Right atrium auricular region (tissue), 2 donors: ENCODE measurements around the gene HBG2. TPM values are rescaled to one million over a fixed set of nuclear protein-coding genes. Genes with fewer than 3 reads are reported as not detected.

Experiments
- DNase-seq: peaks from one replicate; pipeline ENCODE4 v3.0.0-alpha.2; 2019; ENCODE audit warnings: low spot score
- H3K27ac ChIP-seq, 2 donors: fragments of 200-600 bp; sonication (generic); 1 replicate in 1 of 2; 2 replicates in 1 of 2; pipeline ENCODE4 v1.5.1; 2016 to 2019
- H3K27me3 ChIP-seq, 2 donors: fragments of 200-600 bp; sonication (generic); one replicate each; pipeline versions ENCODE4 v1.5.1 to v1.6.0; 2017 to 2019
- H3K36me3 ChIP-seq: fragments of 200-600 bp; sonication (generic); one replicate; pipeline ENCODE4 v1.5.1; 2016
- H3K4me1 ChIP-seq, 2 donors: fragments of 200-600 bp; sonication (generic); one replicate each; pipeline versions ENCODE4 v1.5.1 to v1.6.0; 2017 to 2019
- H3K4me3 ChIP-seq, 2 donors: fragments of 200-600 bp; sonication (generic); 1 replicate in 1 of 2; 2 replicates in 1 of 2; pipeline ENCODE4 v1.5.1; 2017 to 2019; ENCODE audit warnings: mild to moderate bottlenecking in 1 of 2, moderate library complexity in 1 of 2
- H3K9me3 ChIP-seq, 2 donors: fragments of 200-600 bp; sonication (generic); one replicate each; pipeline ENCODE4 v1.5.1; 2019
- total RNA-seq, 2 donors: library from RNA; depleted of rRNA; stranded (reverse); fragments of >200 nt; gene quantifications; one replicate each; pipeline ENCODE4 v1.1.0, GENCODE V29; 2016
- TF ChIP-seq, protein P1 (sequence below), 2 donors: fragments of 200-600 bp; sonication (generic); IDR thresholded peaks; one replicate each; pipeline ENCODE4 v1.5.1; 2019; ENCODE audit warnings: antibody characterized with exemption in 2 of 2

The HBG2 gene
- total RNA-seq, 2 donors from 2014 or later: 0.90 TPM; not detected in 1

DNA sequence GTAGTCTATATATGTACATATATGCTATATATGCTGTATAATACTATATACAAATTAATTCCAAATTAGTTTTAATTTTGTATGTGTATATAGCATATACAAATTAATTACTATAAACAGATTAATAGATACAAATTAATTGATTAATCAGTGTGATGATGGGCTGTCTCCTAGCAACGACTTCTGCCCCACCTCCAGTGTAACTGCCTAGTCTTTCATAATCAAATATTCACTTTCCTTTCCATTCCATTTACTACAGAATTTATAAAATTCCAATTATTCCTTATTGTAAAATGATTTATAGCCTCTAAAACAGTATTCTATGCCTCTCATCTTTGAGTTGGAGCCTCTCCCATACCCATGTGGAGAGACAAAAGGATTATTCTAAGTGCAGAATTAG, 21.3 kb downstream of the HBG2 start:
- no peak for DNase-seq
- H3K27ac ChIP-seq: no peak overlapping the region
- no peak overlapping the region for H3K4me3 ChIP-seq
- H3K27me3 ChIP-seq: no peaks in the 10 kb centered on the region
- TF ChIP-seq, protein P1, sequence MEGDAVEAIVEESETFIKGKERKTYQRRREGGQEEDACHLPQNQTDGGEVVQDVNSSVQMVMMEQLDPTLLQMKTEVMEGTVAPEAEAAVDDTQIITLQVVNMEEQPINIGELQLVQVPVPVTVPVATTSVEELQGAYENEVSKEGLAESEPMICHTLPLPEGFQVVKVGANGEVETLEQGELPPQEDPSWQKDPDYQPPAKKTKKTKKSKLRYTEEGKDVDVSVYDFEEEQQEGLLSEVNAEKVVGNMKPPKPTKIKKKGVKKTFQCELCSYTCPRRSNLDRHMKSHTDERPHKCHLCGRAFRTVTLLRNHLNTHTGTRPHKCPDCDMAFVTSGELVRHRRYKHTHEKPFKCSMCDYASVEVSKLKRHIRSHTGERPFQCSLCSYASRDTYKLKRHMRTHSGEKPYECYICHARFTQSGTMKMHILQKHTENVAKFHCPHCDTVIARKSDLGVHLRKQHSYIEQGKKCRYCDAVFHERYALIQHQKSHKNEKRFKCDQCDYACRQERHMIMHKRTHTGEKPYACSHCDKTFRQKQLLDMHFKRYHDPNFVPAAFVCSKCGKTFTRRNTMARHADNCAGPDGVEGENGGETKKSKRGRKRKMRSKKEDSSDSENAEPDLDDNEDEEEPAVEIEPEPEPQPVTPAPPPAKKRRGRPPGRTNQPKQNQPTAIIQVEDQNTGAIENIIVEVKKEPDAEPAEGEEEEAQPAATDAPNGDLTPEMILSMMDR (IDR thresholded peaks at IDR 0.05): no peak
- H3K9me3 ChIP-seq: no peaks in the 10 kb centered on the region
- no peaks in the 10 kb centered on the region for H3K36me3 ChIP-seq
- H3K4me1 ChIP-seq: no peaks in the 10 kb centered on the region

DNA sequence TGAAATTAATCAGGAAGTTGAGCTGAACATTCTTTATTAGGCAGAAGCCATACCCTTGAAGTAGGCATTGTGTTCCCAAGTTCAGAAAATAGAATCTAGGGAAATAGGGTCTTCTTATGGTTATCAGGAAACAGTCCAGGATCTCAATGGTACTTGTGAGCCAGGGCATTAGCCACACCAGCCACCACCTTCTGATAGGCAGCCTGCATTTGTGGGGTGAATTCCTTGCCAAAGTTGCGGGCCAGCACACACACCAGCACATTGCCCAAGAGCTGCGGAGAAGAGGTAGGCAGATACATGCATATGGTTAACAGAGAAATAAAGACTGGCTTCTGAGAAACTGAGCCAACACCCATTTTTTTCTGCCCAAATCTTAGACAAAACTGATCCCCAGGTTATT, 21.8 kb downstream of the HBG2 start:
- Histone ChIP-seq H3K4me3 (no peak overlapping the region), H3K9me3 (no peaks in the 10 kb centered on the region), H3K36me3 (no peaks in the 10 kb centered on the region), H3K4me1 (no peaks in the 10 kb centered on the region), H3K27ac (no peak overlapping the region), H3K27me3 (no peaks in the 10 kb centered on the region)
- DNase-seq: no peak
- TF ChIP-seq, protein P1 (IDR thresholded peaks at IDR 0.05): no peak

DNA sequence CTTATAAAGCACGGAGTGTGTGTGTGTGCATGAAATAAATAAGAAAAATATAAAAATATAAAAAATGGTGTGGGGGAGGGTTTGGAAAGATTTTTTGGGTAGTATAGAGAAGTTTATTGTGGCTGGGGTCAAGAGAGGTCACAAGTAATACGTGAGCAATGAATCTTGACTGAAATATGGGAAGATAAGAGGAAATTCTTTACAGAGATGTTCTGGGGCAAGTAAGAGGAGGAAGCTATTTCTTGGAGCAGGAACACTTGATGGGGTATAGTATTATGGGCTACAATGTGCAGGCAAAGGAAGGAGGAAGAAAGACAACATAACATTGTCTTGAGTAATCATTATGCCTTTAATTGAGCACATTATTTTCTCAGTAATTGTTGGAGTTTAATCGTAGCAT, 22.4 kb downstream of the HBG2 start:
- Histone ChIP-seq H3K9me3 (no peaks in the 10 kb centered on the region), H3K4me3 (no peak overlapping the region), H3K4me1 (no peaks in the 10 kb centered on the region), H3K27me3 (no peaks in the 10 kb centered on the region), H3K36me3 (no peaks in the 10 kb centered on the region), H3K27ac (no peak overlapping the region)
- TF ChIP-seq, protein P1 (IDR thresholded peaks at IDR 0.05): no peak
- DNase-seq: no peak

DNA sequence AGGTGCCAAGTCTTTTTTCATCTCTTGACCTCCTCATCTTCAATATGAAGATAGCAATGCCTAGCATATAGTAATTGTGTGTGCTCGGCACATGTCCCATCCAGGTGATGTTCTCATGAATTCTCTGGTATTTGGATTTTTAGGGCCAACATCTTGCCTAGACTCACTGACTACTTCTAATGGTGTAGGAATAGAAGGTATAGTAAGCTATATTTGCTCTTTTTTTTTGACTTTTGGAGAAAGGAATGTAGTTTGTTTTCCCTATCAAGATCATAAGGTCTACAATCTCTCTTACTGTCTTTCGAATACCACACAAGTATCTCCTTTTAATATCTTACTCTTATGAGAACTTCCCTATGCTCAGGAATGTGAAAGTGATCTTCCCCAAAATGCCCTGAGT, 23.5 kb downstream of the HBG2 start:
- no peak for DNase-seq
- Histone ChIP-seq H3K27me3 (no peaks in the 10 kb centered on the region), H3K4me1 (no peaks in the 10 kb centered on the region), H3K27ac (no peak overlapping the region), H3K36me3 (no peaks in the 10 kb centered on the region), H3K9me3 (no peaks in the 10 kb centered on the region), H3K4me3 (no peak overlapping the region)
- TF ChIP-seq, protein P1 (IDR thresholded peaks at IDR 0.05): no peak

DNA sequence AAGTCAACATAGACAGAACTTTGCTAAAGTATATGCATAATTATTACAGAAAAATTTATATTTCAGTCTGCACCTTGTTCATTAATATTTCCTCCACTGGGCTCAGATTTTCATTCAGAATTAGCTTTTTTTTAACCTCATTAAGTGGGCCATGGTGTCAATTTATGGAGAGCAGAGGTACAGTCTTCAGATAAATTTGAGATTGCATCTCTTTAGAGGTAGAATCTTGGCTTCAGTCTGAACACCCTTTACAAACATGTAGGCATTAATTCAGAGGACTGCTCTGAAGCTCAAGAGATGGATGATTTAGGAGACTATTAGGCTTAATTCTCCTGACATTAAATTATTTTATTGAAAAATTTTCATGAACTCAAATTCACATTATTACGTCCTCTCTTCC, 24.3 kb downstream of the HBG2 start:
- TF ChIP-seq, protein P1 (IDR thresholded peaks at IDR 0.05): no peak
- H3K4me3 ChIP-seq: no peak overlapping the region
- H3K9me3 ChIP-seq: no peaks in the 10 kb centered on the region
- no peaks in the 10 kb centered on the region for H3K36me3 ChIP-seq
- no peak for DNase-seq
- H3K27ac ChIP-seq: no peak overlapping the region
- H3K27me3 ChIP-seq: no peaks in the 10 kb centered on the region
- no peaks in the 10 kb centered on the region for H3K4me1 ChIP-seq

DNA sequence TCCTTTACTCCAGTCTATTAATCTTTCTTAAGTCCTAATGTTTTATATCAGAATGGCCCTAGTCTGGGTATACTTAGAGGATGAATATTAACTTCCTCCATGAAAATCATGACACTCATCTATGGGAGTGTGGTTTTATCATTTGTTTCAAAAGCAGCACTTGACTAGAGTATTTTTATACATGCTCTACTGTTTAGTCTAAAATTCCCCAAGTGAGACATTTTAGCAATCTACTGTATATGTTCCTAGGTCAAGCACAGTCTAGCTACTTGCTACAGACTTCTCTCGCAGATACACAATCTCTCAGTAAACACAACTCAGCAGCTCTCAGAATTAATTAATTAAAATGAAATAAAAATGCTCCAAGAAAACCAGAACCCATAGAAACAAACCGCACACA, 24.8 kb downstream of the HBG2 start:
- no peak for DNase-seq
- Histone ChIP-seq H3K4me1 (no peaks in the 10 kb centered on the region), H3K9me3 (no peaks in the 10 kb centered on the region), H3K27me3 (no peaks in the 10 kb centered on the region), H3K36me3 (no peaks in the 10 kb centered on the region), H3K27ac (no peak overlapping the region), H3K4me3 (no peak overlapping the region)
- TF ChIP-seq, protein P1 (IDR thresholded peaks at IDR 0.05): no peak
